ENCODE measurements around the gene CCDC57.

Gene CCDC57

GRCh38 chr17:82101767-82102679, 110.6 kb downstream of the CCDC57 start:
- no peak for DNase-seq

GRCh38 chr17:82101301-82101715, 111.3 kb downstream of the CCDC57 start:
- DNase-seq: no peak

DNA sequence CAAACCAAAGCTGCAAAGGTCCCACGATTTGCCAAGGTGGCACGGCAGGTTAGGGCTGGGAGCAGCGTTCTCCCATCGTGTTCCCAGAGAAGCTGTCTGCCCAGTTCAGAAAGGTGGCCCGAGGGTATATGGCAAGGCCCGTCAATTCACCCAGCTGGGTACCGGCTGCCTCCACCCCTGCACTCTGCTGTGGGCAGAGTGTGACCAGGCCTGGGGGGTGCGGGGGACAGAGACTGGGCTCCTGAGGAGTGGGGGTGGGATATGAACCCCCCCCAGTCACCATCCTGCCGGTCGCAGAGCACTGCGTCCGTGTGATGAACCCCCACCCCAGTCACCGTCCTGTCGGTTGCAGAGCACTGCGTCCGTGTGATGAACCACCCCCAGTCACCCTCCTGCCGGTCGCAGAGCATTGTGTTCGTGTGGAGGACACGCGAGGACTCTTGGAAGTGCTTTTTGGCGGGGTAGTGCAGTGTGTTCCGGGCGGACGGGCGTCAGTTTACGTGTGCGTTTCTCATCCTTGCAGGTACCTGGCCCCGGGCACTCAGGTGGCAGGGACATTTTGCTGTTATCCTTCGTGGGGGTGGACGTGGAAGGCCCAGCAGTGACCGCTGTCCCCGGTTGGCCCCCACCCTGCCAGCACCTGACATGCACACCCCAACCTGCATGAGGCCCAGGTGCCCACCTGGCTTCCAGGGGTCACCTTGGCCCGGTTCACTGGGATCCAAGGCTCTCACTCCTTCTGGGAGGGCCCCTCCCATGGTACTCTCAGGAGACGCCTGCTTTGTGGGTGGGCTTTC, 111.9 kb downstream of the CCDC57 start:
- DNase-seq: no peak

GRCh38 chr17:82098939-82099763, 113.5 kb downstream of the CCDC57 start:
- DNase-seq: no peak

GRCh38 chr17:82098169-82098938, 114.3 kb downstream of the CCDC57 start, which contains the start of gene FASN:
FASN (minus strand) TSS chr17:82098236; CDS start chr17:82096445, 1,791 bp downstream.
- DNase-seq: peak; percentile 90

DNA sequence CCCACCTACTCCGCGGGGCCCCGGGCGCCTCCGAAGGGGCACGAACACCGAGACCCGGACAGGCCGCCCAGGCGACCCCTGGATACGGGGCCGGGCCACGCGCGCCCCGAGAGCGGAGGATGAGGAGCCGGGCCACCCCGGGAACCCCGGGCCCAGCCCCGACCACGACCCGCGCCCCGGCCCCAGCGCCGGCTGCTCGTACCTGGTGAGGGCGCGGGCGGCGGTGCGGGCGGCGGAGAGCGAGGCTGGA, 114.8 kb downstream of the CCDC57 start:
- no peak for DNase-seq

DNA sequence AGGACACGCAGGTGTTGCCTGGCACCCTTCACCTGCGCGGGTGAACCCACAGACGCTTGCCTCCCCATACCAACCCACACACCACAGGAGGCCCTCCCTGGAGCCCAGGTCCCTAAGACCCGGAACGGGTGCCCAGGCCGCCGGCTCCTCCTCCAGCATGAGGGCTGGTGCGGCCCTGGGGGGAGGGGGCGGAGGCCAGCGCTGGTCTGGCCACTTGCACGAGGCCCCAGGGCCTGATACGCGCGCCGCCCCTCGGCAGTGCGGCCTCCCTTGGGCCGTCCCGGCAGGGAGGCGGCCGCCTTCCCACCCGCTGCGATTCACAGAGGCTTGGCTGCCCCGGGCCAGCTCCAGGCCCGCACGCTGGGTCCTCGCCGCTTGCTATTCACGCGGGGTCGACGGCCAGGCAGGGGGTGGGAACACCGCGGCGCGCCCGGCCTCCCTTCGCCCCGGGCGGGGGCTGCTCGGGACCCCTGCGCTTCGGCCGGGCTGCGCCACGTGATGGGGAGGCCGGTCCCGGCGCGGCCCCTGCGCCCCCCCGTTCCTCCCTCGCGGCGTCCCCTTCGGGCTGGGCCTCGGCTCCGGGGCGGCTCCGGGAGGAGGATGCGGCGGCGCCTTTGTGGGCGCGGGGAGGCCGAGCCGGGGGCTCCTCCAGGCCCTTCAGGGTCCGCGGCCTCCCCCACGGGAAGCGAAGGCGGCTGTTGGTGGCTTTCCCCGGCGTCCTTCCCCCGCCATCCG, 115.3 kb downstream of the CCDC57 start:
- DNase-seq: no peak

GRCh38 chr17:82096709-82097183, 115.9 kb downstream of the CCDC57 start:
- DNase-seq: no peak

DNA sequence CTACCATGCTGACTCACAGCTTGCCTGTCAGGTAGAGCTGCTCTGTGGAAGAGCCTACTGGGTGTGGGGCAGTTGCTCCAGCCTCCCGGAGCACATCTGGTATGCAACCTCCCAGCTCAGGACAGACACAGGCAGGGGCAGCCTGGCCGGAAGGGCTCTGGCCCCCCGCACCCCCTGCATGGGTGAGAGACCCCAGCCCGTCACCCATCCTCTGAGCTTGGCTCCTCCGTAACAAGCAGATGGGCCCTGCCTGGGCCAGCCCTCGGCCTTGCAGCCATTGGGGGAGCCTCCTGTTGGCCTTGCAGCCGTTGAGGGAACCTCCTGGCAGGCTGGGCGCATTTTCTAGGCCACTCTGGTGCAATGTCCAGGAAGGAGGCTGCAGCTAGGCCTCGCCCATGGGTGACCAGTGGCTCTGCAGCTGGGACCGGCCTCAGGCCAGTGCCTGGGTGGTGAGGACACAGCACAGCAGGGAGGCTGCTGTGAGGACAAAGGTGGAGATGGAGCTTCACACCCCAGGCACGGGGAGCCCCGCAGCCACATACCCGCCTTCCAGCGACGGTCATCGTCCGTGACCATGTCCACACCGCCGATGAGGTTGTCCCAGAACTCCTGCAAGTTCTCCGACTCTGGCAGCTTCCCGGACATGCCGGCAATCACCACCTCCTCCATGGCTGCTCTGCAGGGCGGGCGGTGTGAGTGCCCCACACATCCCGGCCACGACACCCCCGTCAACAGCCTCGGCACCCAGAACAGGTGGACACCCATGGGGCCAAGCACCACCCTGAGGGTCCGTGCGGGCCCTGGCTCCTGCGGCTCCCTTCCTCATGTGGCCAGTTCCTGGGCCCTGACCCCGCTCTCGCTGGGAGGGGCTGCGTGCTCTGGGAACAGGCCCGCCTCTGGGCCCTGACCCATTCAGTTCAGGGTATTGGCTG, 116.6 kb downstream of the CCDC57 start:
- DNase-seq: no peak

- no peak for DNase-seq
Measured at GRCh38 chr17:82094931-82095776, 117.5 kb downstream of the CCDC57 start.

GRCh38 chr17:82092995-82093751, 119.5 kb downstream of the CCDC57 start:
- DNase-seq: no peak

GRCh38 chr17:82092628-82092994, 120.0 kb downstream of the CCDC57 start:
- DNase-seq: no peak

GRCh38 chr17:82092094-82092586, 120.5 kb downstream of the CCDC57 start:
- DNase-seq: no peak

DNA sequence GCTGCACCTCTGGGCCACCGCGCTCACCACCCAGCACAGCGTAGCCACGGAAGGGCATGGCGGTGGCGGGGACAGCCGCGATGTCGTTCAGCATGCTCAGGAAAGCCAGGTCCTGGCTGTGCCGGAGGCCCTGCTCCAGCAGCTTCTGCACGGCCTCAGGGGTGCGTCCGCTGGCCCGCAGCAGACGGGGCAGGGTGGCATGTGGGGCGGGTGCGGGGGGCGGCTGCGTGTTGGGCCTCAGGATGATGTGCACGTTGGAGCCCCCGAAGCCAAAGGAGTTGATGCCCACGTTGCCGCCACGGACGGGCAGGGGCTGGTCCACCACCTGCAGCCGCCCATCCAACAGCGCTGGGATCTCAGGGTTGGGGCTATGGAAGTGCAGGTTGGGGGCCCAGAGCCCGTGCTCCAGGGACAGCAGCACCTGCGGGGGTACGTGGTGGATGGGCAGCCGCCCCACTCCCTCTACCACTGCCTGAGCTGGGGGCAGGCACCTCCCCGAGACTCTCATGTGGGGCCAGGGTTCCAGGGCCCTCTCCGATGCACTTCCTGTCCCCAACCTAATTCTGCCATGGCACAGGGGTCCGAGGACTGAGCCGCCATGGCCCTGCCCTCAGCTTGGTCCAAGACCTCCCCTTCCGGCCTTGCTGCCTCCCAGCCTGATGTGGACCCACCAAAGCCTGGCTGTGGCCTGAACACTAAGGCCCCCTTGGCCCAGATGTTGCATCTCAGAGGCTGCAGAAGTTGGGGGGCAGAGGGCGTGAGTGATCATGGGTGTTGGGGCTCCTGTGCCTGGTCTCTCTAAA, 121.2 kb downstream of the CCDC57 start:
- no peak for DNase-seq

GRCh38 chr17:82090549-82091263, 121.9 kb downstream of the CCDC57 start:
- no peak for DNase-seq

DNA sequence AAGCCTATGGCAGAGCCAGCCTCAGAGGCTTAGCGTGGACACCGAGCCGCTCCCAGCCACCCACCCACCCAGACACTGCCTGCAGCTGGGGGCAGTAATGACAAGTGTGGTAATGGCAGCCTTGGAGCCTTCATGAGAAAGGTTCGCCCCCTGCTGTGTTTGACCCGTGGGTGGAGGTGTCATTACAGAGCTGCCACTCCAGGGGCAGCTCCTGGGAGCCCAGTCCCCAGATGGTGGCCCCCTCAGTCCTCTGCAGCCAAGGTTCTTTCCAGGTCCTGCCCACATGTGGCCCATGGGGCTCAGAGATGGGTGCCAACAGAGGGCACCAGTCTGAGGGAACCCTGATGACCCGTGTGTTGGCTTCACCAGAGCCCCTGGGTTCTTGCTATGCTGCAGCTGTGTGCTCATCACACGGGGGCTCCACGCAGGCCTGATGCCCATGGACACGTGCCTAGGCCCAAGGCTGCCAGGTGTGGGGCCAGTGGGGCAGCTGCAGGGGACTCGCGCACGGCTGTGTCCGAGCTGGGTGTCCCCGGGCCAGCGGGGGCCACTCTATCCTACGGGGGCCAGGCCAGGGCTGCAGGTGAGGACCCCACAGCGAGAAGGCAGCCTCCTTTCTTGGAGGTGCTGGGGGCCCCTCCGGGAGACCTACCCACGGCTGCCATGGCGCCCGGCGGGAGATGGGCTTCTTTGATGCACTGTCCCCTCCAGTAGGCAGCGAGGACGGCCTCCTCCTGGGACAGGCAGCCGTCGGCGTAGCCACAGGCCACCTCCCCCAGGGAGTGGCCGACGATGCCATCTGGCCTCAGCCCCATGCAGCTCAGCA, 122.7 kb downstream of the CCDC57 start:
- no peak for DNase-seq
